Neural cell (in vitro differentiated cells): Measurements from ENCODE around the gene ERCC2. TPM values are rescaled to one million over a fixed set of nuclear protein-coding genes. Genes with fewer than 3 reads are reported as not detected.
"Not testable (repeated sequence)": the region's sequence is repeated elsewhere in the genome, so short reads cannot be mapped to it uniquely, and the experiment has no call there.

Experiments
- H2AFZ ChIP-seq: fragments of 200-600, 300-800 bp; sonication (generic), shearing (Covaris generic); 2 replicates; pipeline ENCODE4 v1.6.0; 2014; ENCODE audit warnings: low read depth, mild to moderate bottlenecking, antibody characterized with exemption, low read length, moderate library complexity
- H3F3A ChIP-seq: fragments of 200-600 bp; shearing (Covaris generic); 2 replicates; pipeline ENCODE4 v1.6.1; 2016; ENCODE audit warnings: mild to moderate bottlenecking, moderate library complexity, mixed read lengths, antibody characterized with exemption, low read length; ENCODE audit not compliant: insufficient read depth, poor library complexity, severe bottlenecking
- H3K27ac ChIP-seq: fragments of 200-600, 300-800 bp; sonication (generic), shearing (Covaris generic); 2 replicates; pipeline ENCODE4 v1.5.1; 2014; ENCODE audit warnings: mild to moderate bottlenecking, low read length, moderate library complexity
- H3K27me3 ChIP-seq: fragments of 300-800, 200-600 bp; sonication (generic), shearing (Covaris generic); 2 replicates; pipeline ENCODE4 v1.6.0; 2014; ENCODE audit warnings: mild to moderate bottlenecking, low read depth, low read length, moderate library complexity; ENCODE audit not compliant: insufficient read depth
- H3K36me3 ChIP-seq: fragments of 300-800, 200-600 bp; sonication (generic), shearing (Covaris generic); 2 replicates; pipeline ENCODE4 v1.5.1; 2014; ENCODE audit warnings: mild to moderate bottlenecking, antibody characterized with exemption, low read length, moderate library complexity; ENCODE audit not compliant: insufficient read depth
- H3K4me2 ChIP-seq: fragments of 300-800, 200-600 bp; sonication (generic), shearing (Covaris generic); 2 replicates; pipeline ENCODE4 v1.6.0; 2014; ENCODE audit warnings: mild to moderate bottlenecking, low read length
- H3K4me3 ChIP-seq: fragments of 300-800, 200-600 bp; sonication (generic), shearing (Covaris generic); 2 replicates; pipeline ENCODE4 v1.5.1; 2014; ENCODE audit warnings: mild to moderate bottlenecking, low read length, moderate library complexity
- H3K79me2 ChIP-seq: fragments of 200-600 bp; shearing (Covaris generic); replicated peaks from 2 replicates; pipeline ENCODE4 v1.6.0; 2014; ENCODE audit warnings: mild to moderate bottlenecking, low read length, moderate library complexity; ENCODE audit not compliant: insufficient read depth
- H3K9ac ChIP-seq: fragments of 300-800, 200-600 bp; sonication (generic), shearing (Covaris generic); 2 replicates; pipeline ENCODE4 v1.6.1; 2016; ENCODE audit warnings: mild to moderate bottlenecking, low read length, mixed read lengths
- H3K9me2 ChIP-seq: fragments of 200-600 bp; shearing (Covaris generic); 2 replicates; pipeline ENCODE4 v1.6.1; 2016; ENCODE audit warnings: mild to moderate bottlenecking, low read length, mixed read lengths; ENCODE audit not compliant: insufficient read depth
- H3K9me3 ChIP-seq: fragments of 200-600, 300-800 bp; sonication (generic), shearing (Covaris generic); 2 replicates; pipeline ENCODE4 v1.6.1; 2016; ENCODE audit warnings: mild to moderate bottlenecking, mixed run types, low read length, moderate library complexity, mixed read lengths
- H4K20me1 ChIP-seq: fragments of 200-600 bp; shearing (Covaris generic); 2 replicates; pipeline ENCODE4 v1.6.1; 2016; ENCODE audit warnings: mild to moderate bottlenecking, mixed run types; ENCODE audit not compliant: insufficient read depth
- EP300 ChIP-seq: fragments of 450-650 bp; conservative IDR thresholded peaks from 2 replicates; pipeline ENCODE4 v1.6.1; 2014; ENCODE audit warnings: antibody characterized with exemption, mild to moderate bottlenecking, moderate library complexity; ENCODE audit not compliant: poor library complexity, severe bottlenecking
- EZH2 ChIP-seq: fragments of 200-600, 300-800 bp; shearing (Covaris generic), sonication (generic); IDR thresholded peaks from 2 replicates; pipeline ENCODE4 v1.6.1; 2014; ENCODE audit warnings: antibody characterized with exemption, low read length, borderline replicate concordance, mild to moderate bottlenecking; ENCODE audit not compliant: insufficient read depth, poor library complexity, severe bottlenecking
- MXI1 ChIP-seq: fragments of 450-650 bp; conservative IDR thresholded peaks from 2 replicates; pipeline ENCODE4 v1.6.1; 2014; ENCODE audit warnings: antibody characterized with exemption, mild to moderate bottlenecking; ENCODE audit not compliant: poor library complexity, severe bottlenecking
- POLR2AphosphoS5 ChIP-seq: IDR thresholded peaks from 2 replicates; pipeline ENCODE4 v1.6.1; 2012
- RAD21 ChIP-seq: fragments of 450-650 bp; conservative IDR thresholded peaks from 2 replicates; pipeline ENCODE4 v1.6.1; 2014; ENCODE audit warnings: antibody characterized with exemption, mild to moderate bottlenecking, moderate library complexity
- SMC3 ChIP-seq: fragments of 450-650 bp; conservative IDR thresholded peaks from 2 replicates; pipeline ENCODE4 v1.6.1; 2014; ENCODE audit warnings: antibody characterized with exemption, mild to moderate bottlenecking, moderate library complexity; ENCODE audit not compliant: poor library complexity
- TAF1 ChIP-seq: IDR thresholded peaks from 2 replicates; pipeline ENCODE4 v1.6.1; 2012; ENCODE audit warnings: low read depth
- polyA plus RNA-seq: library from polyadenylated mRNA; depleted of rRNA; stranded (reverse); fragments of >200 nt; gene quantifications from 2 replicates; pipeline ENCODE4 v1.2.3, GENCODE V29; 2014
- TF ChIP-seq, protein P1 (sequence below): IDR thresholded peaks from 2 replicates; pipeline ENCODE4 v1.6.1; 2012; ENCODE audit warnings: borderline replicate concordance
- TF ChIP-seq, protein P2 (sequence below): fragments of 450-650 bp; IDR thresholded peaks from 2 replicates; pipeline ENCODE4 v1.5.1; 2014; ENCODE audit warnings: antibody characterized with exemption, mild to moderate bottlenecking, moderate library complexity; ENCODE audit not compliant: poor library complexity, severe bottlenecking

Gene ERCC2
- polyA plus RNA-seq, 1 donor from 2014 or later = 28.8 TPM

DNA sequence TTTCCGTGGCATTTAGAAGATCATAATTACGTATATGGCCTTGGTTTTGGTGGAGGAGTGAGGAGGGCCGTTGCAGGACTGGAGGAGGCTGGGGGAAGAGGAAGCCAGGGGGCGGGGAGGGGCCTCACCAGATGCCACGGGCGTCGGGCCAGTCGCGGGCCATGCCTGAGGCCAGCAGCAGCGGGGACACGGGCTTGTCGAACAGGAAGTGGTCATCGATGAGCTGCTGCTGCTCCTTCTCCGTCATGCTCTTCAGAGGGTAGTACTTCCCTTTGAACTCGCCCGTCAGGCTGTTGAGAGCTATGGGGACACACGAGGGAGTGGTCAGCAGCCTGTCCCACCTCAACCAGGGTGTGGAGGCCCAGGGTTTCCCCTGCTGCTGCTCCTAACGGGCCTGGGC lies 58.8 kb downstream of the ERCC2 start:
- no peaks in the 10 kb centered on the region for H3F3A ChIP-seq
- no peaks in the 10 kb centered on the region for H3K36me3 ChIP-seq
- no peaks in the 10 kb centered on the region for H3K79me2 ChIP-seq
- no peaks in the 10 kb centered on the region for H4K20me1 ChIP-seq
- no peak overlapping the region for H3K4me2 ChIP-seq
- H3K4me3 ChIP-seq = no peak overlapping the region
- no peak overlapping the region for H3K27ac ChIP-seq
- no peaks in the 10 kb centered on the region for H3K27me3 ChIP-seq
- no peaks in the 10 kb centered on the region for H3K9me3 ChIP-seq
- no peak overlapping the region for H3K9ac ChIP-seq
- no peak overlapping the region for H2AFZ ChIP-seq
- TF ChIP-seq SMC3 (no peak), POLR2AphosphoS5 (no peak), RAD21 (no peak), EZH2 (no peak), EP300 (no peak), MXI1 (no peak), TAF1 (no peak)
- TF ChIP-seq, protein P1, sequence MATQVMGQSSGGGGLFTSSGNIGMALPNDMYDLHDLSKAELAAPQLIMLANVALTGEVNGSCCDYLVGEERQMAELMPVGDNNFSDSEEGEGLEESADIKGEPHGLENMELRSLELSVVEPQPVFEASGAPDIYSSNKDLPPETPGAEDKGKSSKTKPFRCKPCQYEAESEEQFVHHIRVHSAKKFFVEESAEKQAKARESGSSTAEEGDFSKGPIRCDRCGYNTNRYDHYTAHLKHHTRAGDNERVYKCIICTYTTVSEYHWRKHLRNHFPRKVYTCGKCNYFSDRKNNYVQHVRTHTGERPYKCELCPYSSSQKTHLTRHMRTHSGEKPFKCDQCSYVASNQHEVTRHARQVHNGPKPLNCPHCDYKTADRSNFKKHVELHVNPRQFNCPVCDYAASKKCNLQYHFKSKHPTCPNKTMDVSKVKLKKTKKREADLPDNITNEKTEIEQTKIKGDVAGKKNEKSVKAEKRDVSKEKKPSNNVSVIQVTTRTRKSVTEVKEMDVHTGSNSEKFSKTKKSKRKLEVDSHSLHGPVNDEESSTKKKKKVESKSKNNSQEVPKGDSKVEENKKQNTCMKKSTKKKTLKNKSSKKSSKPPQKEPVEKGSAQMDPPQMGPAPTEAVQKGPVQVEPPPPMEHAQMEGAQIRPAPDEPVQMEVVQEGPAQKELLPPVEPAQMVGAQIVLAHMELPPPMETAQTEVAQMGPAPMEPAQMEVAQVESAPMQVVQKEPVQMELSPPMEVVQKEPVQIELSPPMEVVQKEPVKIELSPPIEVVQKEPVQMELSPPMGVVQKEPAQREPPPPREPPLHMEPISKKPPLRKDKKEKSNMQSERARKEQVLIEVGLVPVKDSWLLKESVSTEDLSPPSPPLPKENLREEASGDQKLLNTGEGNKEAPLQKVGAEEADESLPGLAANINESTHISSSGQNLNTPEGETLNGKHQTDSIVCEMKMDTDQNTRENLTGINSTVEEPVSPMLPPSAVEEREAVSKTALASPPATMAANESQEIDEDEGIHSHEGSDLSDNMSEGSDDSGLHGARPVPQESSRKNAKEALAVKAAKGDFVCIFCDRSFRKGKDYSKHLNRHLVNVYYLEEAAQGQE = no peak
- TF ChIP-seq, protein P2, sequence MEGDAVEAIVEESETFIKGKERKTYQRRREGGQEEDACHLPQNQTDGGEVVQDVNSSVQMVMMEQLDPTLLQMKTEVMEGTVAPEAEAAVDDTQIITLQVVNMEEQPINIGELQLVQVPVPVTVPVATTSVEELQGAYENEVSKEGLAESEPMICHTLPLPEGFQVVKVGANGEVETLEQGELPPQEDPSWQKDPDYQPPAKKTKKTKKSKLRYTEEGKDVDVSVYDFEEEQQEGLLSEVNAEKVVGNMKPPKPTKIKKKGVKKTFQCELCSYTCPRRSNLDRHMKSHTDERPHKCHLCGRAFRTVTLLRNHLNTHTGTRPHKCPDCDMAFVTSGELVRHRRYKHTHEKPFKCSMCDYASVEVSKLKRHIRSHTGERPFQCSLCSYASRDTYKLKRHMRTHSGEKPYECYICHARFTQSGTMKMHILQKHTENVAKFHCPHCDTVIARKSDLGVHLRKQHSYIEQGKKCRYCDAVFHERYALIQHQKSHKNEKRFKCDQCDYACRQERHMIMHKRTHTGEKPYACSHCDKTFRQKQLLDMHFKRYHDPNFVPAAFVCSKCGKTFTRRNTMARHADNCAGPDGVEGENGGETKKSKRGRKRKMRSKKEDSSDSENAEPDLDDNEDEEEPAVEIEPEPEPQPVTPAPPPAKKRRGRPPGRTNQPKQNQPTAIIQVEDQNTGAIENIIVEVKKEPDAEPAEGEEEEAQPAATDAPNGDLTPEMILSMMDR = no peak
- no peaks in the 10 kb centered on the region for H3K9me2 ChIP-seq

DNA sequence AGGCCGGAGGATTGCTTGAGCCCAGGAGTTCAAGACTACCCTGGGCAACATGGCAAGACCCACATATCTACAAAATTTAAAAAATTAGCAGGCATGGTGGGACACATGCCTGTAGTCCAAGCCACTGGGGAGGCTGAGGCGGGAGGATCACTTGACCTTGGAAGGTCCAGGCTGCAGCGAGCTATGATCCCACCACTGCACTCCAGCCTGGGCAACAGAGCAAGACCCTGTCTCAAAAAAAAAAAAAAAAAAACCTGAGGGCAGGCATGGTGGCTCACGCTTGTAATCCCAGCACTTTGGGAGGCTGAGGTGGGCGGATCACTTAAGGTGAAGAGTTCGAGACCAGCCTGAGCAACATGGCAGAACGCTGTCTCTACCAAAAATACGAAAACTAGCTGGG lies 61.1 kb downstream of the ERCC2 start:
- not testable (repeated sequence) for H4K20me1 ChIP-seq

DNA sequence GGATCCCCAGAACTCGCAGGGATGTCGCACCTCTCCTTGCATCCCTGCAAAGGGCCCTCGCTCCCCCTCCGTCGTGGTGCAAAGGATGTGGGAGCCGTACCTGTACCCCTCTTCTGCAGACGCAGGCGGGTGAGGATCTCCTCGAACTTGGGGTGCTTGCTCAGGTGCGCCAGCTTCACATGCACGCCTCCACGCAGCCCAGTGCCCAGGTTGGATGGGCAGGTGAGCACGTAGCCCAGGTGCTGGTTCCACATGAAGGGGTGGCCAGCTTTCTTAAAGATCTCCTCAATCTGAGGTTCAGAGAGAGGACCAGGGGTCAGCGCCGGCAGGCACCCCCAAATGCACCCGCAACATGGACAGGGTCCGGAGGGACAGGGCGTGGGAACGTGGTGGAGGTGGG lies 63.0 kb downstream of the ERCC2 start:
- Histone ChIP-seq H2AFZ (no peak overlapping the region), H3K27me3 (no peaks in the 10 kb centered on the region), H3K4me3 (no peak overlapping the region), H3K79me2 (no peaks in the 10 kb centered on the region), H3K9ac (no peak overlapping the region), H4K20me1 (no peaks in the 10 kb centered on the region), H3K9me2 (no peaks in the 10 kb centered on the region), H3K4me2 (no peak overlapping the region), H3K9me3 (no peaks in the 10 kb centered on the region), H3K27ac (no peak overlapping the region), H3F3A (no peaks in the 10 kb centered on the region), H3K36me3 (no peaks in the 10 kb centered on the region)
- TF ChIP-seq POLR2AphosphoS5 (no peak), MXI1 (no peak)

More for the DNA sequence above, 61.1 kb downstream of the ERCC2 start:
- not testable (repeated sequence) for H3K9me3 ChIP-seq, H3K27ac ChIP-seq, H3F3A ChIP-seq, H3K4me3 ChIP-seq, H3K9me2 ChIP-seq, H3K79me2 ChIP-seq, H3K27me3 ChIP-seq, H3K9ac ChIP-seq, H2AFZ ChIP-seq, H3K36me3 ChIP-seq, H3K4me2 ChIP-seq
